Activated naive CD8-positive, alpha-beta T cell (primary cell): ENCODE data around the gene AOPEP.

Source experiments
- H3K27ac Mint-ChIP-seq: one replicate; pipeline ENCODE4 v1.8.0; 2021; ENCODE audit warnings: mixed read lengths
- H3K27me3 Mint-ChIP-seq: one replicate; pipeline ENCODE4 v1.8.0; 2021; ENCODE audit warnings: mixed read lengths
- H3K36me3 Mint-ChIP-seq: one replicate; pipeline ENCODE4 v1.8.0; 2021; ENCODE audit warnings: mixed read lengths
- H3K4me1 Mint-ChIP-seq: one replicate; pipeline ENCODE4 v1.8.0; 2021; ENCODE audit warnings: low read depth, mixed read lengths
- H3K4me3 Mint-ChIP-seq: one replicate; pipeline ENCODE4 v1.8.0; 2021; ENCODE audit warnings: mild to moderate bottlenecking, mixed read lengths
- H3K9me3 Mint-ChIP-seq: one replicate; pipeline ENCODE4 v1.8.0; 2021; ENCODE audit warnings: low read depth, mixed read lengths

AOPEP gene

DNA sequence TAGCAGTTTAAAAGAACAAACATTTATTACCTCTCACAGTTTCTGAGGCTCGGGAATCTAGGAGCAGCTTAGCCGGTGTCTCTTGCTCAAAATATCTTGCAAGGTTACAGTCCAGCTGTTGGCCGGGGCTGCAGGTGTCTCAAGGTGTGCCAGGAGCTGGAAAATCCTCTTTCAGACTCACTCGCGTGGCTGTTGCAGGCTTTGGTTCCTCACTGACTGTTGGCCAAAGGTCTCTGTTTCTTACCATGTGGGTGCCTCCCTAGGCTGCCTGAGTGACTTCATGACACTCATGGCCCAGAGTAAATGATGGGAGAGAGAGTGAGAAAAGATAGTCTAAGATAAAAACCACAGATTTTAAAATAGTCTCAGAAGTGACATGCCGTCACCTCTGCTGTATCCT is 43.8 kb downstream of the AOPEP start:
- peaks cover 19% of the 10 kb centered on the region for H3K36me3 Mint-ChIP-seq

DNA sequence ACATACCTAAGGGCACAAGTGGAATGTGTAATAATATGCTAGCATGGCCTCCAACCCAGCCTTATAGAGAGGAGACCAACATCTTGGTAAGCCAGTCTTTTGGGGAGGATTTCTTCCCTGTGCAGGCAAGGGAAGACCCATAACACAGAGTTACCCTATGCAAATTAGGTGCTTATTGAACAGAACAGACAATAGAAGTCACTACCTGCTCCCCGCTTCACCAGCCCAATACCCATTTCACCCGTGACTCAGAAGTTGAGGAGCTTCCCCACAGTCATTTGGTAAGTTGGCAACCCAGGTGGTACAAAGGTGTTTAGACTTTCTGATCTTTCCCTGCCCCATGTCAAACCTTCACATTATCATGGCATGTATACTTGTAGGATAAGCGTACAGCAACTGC is 44.6 kb downstream of the AOPEP start:
- Mint-ChIP-seq H3K4me3 (no peak overlapping the region), H3K36me3 (peaks cover 17% of the 10 kb centered on the region), H3K9me3 (no peaks in the 10 kb centered on the region), H3K27ac (no peak overlapping the region), H3K4me1 (peaks cover 3% of the 10 kb centered on the region), H3K27me3 (no peaks in the 10 kb centered on the region)

More for the DNA sequence above, 43.8 kb downstream of the AOPEP start:
- H3K27ac Mint-ChIP-seq, result no peak overlapping the region
- H3K27me3 Mint-ChIP-seq, result no peaks in the 10 kb centered on the region
- no peak overlapping the region for H3K4me3 Mint-ChIP-seq
- no peaks in the 10 kb centered on the region for H3K9me3 Mint-ChIP-seq
- H3K4me1 Mint-ChIP-seq, result peaks cover 3% of the 10 kb centered on the region

DNA sequence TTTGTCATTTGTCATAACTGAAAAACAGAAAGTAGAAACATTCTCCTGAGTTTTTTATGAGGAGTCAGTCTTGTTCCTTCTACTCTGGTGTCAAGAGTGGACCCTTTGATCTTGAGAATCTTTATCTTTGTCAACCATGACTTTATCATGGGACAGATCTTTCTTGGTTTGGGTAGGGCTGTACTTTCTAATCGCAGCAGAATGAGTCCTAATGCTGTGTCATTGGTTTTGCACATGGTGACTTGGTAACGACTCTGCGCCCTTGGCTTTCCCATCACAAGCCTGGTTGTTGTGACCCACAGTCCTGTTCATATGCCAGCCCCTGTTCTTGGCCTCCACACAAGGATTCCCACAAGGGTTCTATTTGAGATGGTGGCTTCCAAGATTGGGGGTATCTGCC is 45.6 kb downstream of the AOPEP start:
- Mint-ChIP-seq H3K36me3 (peaks cover 12% of the 10 kb centered on the region), H3K4me3 (no peak overlapping the region), H3K27me3 (no peaks in the 10 kb centered on the region), H3K9me3 (no peaks in the 10 kb centered on the region), H3K27ac (no peak overlapping the region), H3K4me1 (peaks cover 3% of the 10 kb centered on the region)

DNA sequence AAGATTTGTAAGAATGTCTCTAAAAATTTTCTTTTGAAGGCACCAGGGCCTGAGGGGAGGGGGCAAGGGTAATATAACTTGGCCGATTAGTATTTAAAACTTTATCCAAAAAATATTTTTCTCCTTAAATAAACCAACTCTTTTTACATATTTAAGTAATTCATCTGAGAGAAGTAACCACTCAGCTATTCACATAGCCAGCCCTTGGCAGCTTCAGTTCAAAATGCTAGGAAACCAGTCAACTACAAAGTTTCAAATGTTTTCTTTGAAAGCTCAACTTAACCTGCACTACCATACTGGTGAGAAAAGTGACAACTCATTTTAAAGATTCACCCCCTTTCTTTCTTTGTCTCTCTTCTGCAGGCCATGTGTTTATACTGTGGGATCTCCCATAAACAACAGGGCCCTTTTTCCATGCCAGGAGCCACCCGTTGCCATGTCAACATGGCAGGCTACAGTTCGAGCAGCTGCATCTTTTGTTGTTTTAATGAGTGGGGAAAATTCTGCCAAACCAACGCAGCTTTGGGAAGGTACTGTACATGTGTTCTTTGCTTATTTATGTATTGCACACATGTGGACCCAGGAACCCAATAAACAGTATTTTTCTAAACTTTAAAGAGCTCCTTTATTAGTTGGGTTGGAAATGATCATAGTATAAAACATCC is 46.3 kb downstream of the AOPEP start:
- peaks cover 7% of the 10 kb centered on the region for H3K36me3 Mint-ChIP-seq
- H3K27ac Mint-ChIP-seq, result no peak overlapping the region
- H3K4me3 Mint-ChIP-seq, result no peak overlapping the region
- H3K27me3 Mint-ChIP-seq, result no peaks in the 10 kb centered on the region
- H3K4me1 Mint-ChIP-seq, result peaks cover 3% of the 10 kb centered on the region
- no peaks in the 10 kb centered on the region for H3K9me3 Mint-ChIP-seq

DNA sequence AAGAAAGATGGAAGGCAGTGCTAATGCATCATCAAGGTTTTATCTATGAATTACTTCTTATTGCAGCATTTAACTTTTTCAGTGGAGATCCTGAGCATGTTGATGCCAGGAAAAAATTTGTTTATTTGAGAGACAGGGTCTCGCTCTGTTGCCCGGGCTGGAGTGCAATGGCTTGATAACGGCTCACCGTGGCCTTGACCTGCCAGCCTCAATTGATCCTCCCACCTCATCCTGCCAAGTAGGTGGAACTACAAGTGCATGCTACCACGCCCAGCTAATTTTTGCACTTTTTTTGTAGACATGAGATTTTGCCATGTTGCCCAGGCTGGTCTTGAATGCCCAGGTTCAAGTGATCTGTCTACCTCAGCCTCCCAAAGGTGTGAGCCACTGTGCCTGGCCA is 47.2 kb downstream of the AOPEP start:
- no peaks in the 10 kb centered on the region for H3K9me3 Mint-ChIP-seq
- peaks cover 3% of the 10 kb centered on the region for H3K4me1 Mint-ChIP-seq
- no peak overlapping the region for H3K27ac Mint-ChIP-seq
- peaks cover 8% of the 10 kb centered on the region for H3K36me3 Mint-ChIP-seq
- no peaks in the 10 kb centered on the region for H3K27me3 Mint-ChIP-seq
- H3K4me3 Mint-ChIP-seq, result no peak overlapping the region

DNA sequence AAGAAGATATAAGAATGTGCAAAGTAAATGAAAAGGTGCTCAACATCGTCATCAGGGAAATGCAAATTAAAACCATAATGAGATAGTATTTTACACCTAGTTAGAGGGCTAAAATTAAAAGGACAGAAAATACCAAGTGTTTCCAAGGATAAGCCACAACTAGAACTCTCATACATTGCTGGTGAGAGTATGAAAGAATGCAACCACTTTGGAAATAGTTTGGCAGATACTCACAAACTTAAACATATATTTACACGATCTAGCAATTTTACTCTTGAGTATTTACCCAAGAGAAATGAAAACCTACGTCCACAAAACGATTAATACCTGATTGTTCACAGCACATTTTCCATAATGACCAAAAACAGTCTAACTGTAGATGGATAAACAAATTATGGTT is 51.5 kb downstream of the AOPEP start:
- no peaks in the 10 kb centered on the region for H3K27me3 Mint-ChIP-seq
- H3K4me1 Mint-ChIP-seq, result peaks cover 3% of the 10 kb centered on the region
- peaks cover 6% of the 10 kb centered on the region for H3K36me3 Mint-ChIP-seq
- no peaks in the 10 kb centered on the region for H3K9me3 Mint-ChIP-seq
- H3K4me3 Mint-ChIP-seq, result no peak overlapping the region
- no peak overlapping the region for H3K27ac Mint-ChIP-seq

DNA sequence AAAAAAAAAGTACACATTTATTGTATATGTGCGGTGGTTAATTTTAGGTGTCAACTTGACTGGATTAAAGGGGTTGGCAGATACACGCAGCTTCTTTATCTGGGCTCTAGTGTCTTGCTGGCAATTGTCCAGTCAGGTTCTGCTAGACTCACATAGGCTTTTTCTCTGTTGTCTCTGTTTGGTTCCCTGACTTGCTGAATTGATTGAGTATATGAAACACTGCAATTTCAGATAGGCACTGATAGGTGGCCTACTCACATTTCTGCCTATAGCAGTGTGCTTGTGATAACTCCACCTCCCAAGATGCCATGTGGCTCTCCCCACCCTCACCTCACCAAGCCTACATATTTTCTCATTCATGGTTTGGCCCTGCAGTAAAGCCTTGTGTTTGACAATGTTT is 52.5 kb downstream of the AOPEP start:
- Mint-ChIP-seq H3K4me1 (peaks cover 3% of the 10 kb centered on the region), H3K27me3 (no peaks in the 10 kb centered on the region), H3K4me3 (no peak overlapping the region), H3K27ac (no peak overlapping the region), H3K9me3 (no peaks in the 10 kb centered on the region), H3K36me3 (peaks cover 2% of the 10 kb centered on the region)

DNA sequence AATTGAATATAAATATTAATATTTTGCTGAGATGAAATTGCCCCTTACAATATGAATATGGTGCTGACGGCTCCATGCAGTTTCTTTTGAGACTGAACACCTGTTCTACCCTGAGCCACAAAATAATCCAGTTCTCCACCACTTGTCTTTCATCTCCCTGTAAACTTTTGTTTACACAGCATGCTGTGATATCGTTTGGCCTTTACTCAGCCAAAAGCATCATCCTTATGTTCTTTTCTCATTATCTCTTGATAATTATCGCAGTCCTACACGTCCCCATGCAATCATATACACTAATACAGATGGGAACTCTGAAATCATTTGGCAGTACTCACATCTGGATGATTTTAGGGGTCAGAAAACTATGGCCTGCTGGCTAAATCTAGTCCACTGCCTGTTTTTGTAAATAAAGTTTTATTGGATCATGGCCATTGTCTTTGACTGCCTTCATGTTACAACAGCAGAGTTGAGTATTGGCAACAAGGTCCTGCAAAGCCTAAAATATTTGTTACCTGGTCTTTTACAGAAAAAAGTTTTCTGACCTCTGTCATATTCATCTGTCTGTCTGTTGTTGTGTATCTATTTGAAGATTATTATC is 53.3 kb downstream of the AOPEP start:
- H3K4me3 Mint-ChIP-seq, result no peak overlapping the region
- H3K36me3 Mint-ChIP-seq, result peaks cover 2% of the 10 kb centered on the region
- H3K27ac Mint-ChIP-seq, result no peak overlapping the region
- no peaks in the 10 kb centered on the region for H3K27me3 Mint-ChIP-seq
- H3K9me3 Mint-ChIP-seq, result no peaks in the 10 kb centered on the region
- peaks cover 3% of the 10 kb centered on the region for H3K4me1 Mint-ChIP-seq

DNA sequence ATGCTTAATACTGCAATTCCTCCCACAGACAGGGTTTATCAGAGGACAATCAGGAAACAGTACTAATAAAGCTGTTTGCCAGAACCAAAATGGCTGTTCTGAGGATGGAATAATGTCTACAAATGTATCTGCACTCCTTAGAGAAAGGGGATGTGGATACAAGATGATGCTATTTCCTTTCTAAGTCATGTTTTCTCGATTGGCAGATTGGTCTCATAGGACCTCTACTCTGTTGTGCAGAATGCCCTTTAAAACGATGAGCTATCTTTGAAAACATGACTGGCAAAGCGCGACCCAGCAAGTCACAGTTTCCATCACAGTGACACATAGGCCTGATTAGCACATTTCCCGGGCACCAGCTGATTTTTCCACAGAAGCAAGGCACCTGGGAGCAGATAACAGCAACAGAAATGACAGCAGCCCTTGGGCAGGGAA is 54.0 kb downstream of the AOPEP start:
- Mint-ChIP-seq H3K4me3 (no peak overlapping the region), H3K4me1 (peaks cover 3% of the 10 kb centered on the region), H3K36me3 (peaks cover 2% of the 10 kb centered on the region), H3K27me3 (no peaks in the 10 kb centered on the region), H3K27ac (no peak overlapping the region), H3K9me3 (no peaks in the 10 kb centered on the region)

DNA sequence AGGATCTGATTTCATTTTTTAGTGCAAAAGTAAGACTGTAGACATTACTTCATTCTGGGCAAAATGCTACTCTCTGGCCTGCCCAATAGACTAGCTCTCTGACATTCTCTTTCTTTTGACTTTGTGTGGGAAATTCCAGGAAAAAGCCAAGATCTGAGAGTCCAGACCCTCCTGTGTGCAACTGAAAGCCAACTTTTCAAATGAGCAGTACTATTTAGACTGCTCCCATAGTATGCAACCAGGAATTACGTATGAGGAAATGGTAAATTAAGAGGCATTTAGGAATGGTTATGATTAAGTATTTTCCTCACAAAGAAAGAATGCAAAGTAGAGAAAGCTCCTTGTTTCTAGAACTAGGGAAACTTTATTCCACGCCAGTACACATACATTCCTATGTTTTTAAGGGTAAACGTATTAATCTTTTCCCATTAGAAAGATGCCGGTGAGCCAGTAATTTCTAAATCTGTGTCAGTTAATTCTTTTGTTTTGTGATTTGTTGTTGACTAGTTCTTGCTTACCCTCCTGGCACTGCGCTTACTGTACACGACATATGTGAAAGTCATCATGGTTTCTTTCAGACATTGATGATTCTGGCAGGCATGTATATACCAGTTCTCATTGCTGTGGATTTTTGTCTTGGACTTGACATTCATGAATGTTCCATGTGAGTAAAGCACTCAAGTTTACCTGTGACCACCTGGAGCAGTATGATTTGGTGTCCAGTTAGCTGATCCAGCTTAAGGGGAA is 56.0 kb downstream of the AOPEP start:
- no peak overlapping the region for H3K27ac Mint-ChIP-seq
- peaks cover 2% of the 10 kb centered on the region for H3K36me3 Mint-ChIP-seq
- peaks cover 8% of the 10 kb centered on the region for H3K4me1 Mint-ChIP-seq
- no peaks in the 10 kb centered on the region for H3K9me3 Mint-ChIP-seq
- H3K27me3 Mint-ChIP-seq, result no peaks in the 10 kb centered on the region
- no peak overlapping the region for H3K4me3 Mint-ChIP-seq

DNA sequence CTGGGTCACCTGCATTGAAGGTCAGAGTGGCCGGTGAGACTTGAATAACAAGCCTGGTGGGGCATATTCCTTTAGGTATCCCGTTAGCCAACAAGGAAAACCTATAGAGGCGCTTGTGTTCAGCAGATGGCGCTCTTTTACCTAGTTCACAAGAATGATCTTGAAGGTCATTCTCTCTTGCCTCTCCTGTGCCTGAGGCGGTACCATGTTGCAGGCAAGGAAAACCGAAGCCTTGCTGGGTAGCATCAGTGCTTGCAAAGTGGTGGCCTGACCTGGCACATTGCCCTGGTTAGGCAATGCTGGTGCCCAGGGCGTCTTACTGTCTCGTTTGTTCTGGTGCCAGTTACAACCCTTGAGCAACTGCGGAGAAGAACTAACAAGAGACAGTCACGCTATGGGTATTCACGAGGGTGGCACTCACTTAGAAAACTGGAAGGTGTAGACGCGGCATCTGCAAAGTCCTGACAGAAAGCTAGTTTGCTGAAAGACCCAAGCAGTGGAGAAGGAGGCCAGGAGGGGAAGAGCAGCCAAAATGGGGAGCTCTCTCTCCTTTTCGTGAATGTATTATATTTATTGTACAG is 56.7 kb downstream of the AOPEP start:
- no peak overlapping the region for H3K4me3 Mint-ChIP-seq
- peaks cover 2% of the 10 kb centered on the region for H3K36me3 Mint-ChIP-seq
- H3K27ac Mint-ChIP-seq, result no peak overlapping the region
- H3K9me3 Mint-ChIP-seq, result no peaks in the 10 kb centered on the region
- peaks cover 8% of the 10 kb centered on the region for H3K4me1 Mint-ChIP-seq
- H3K27me3 Mint-ChIP-seq, result no peaks in the 10 kb centered on the region

DNA sequence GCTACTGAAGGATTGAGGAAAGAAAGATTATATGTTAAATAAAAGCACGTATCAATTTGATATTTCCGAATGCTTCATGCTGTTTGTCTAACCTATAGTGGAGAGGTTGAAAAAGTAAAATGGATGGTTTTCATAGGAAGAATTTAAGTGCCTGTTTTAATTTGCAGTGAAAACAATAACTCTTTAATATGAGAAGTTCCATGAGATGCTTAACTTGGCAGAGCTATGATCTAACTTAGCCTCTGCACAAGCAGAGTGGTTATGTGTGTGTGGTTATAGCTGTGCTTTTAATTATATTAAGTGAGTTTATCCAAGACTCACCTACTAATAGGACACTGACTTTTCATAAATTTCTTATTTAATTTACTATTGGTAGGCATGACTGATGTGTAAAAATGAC is 57.4 kb downstream of the AOPEP start:
- no peaks in the 10 kb centered on the region for H3K27me3 Mint-ChIP-seq
- peaks cover 8% of the 10 kb centered on the region for H3K4me1 Mint-ChIP-seq
- H3K4me3 Mint-ChIP-seq, result no peak overlapping the region
- no peak overlapping the region for H3K27ac Mint-ChIP-seq
- no peaks in the 10 kb centered on the region for H3K36me3 Mint-ChIP-seq
- no peaks in the 10 kb centered on the region for H3K9me3 Mint-ChIP-seq

DNA sequence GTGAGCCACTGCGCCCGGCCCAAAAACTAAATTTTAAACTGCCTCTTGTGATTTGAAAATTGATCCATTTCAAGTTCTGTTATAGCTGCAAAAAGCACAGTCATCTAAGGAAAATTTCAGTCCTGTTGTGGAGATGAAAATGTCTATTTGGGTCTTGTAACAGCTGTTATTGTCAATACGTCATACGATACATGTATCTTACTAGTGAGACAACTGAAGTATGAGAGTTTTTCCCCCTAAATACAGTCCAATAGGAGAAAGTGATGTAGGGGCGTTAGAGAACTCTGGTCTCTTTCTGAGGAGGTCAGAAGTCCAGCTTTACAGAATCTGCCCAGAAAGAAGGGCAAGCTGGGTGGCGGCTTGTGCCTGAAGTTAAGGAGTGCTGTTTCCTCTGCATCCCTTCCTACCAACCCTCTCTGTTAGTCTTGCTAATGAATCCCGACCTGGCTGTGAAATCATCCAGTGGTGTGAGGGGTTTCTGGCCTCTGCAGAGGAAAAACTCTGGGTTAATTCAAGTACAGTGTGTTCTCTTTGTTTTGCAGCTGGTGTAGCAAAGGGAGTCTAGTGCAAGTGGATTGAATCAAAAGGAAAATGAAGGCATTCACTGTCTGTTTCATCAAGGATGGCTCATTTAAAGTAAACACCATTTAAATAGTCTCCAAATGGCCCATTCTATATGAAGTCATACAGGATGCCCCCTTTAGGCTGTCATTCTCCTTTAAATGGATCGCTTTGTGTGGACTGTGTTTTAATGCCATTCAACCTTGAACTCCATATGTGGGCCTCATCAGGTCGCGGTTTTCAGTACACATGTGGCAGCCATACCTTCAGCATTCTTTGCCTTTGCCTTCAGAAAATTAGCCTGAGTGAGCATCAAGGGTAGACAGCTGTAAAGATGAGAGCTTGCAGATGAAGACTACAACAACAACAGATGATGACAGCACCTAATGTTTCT is 59.0 kb downstream of the AOPEP start:
- Mint-ChIP-seq H3K27ac (no peak overlapping the region), H3K9me3 (no peaks in the 10 kb centered on the region), H3K27me3 (no peaks in the 10 kb centered on the region), H3K4me3 (no peak overlapping the region), H3K4me1 (peaks cover 5% of the 10 kb centered on the region), H3K36me3 (peaks cover 3% of the 10 kb centered on the region)

DNA sequence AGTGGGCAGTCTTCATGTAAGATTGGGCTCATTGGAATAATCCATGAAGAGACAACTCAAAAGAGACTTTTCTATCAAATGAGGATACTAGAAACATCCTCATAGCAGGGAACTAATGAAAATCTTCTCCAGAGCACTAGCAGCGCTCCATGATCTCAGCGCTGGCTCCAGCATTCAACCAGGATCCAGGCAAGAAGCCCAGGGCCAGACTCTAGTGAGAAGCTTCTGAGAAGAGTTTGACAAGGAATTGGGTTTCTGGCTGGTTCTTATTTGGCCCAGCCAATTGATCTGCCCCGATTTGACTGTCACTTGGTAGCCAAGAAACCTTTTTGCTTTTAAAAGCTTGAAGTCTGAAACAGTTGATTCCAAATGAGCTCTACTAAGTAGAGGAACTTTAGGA is 60.1 kb downstream of the AOPEP start:
- no peak overlapping the region for H3K27ac Mint-ChIP-seq
- peaks cover 6% of the 10 kb centered on the region for H3K36me3 Mint-ChIP-seq
- H3K27me3 Mint-ChIP-seq, result no peaks in the 10 kb centered on the region
- H3K9me3 Mint-ChIP-seq, result no peaks in the 10 kb centered on the region
- peaks cover 5% of the 10 kb centered on the region for H3K4me1 Mint-ChIP-seq
- no peak overlapping the region for H3K4me3 Mint-ChIP-seq
